Duodenal mucosa (tissue), 2 donors: Measurements from ENCODE around the gene ATP11A.

Experiments
- H3K27ac ChIP-seq: one replicate; pipeline ENCODE4 v1.7.0; 2013; ENCODE audit warnings: low read depth, low read length
- H3K27me3 ChIP-seq, 2 donors: one replicate each; pipeline ENCODE4 v1.7.0; 2013; ENCODE audit warnings: low read length in 2 of 2, control low read depth in 1 of 2; ENCODE audit not compliant: insufficient read depth in 2 of 2, control insufficient read depth in 1 of 2
- H3K36me3 ChIP-seq, 2 donors: one replicate each; pipeline ENCODE4 v1.7.0; 2013; ENCODE audit warnings: low read length in 2 of 2, control low read depth in 1 of 2; ENCODE audit not compliant: insufficient read depth in 2 of 2, control insufficient read depth in 1 of 2
- H3K4me1 ChIP-seq, 2 donors: one replicate each; pipeline ENCODE4 v1.7.0; 2013; ENCODE audit warnings: low read length in 2 of 2, control low read depth in 1 of 2; ENCODE audit not compliant: insufficient read depth in 2 of 2, control insufficient read depth in 1 of 2
- H3K4me3 ChIP-seq, 2 donors: one replicate each; pipeline ENCODE4 v1.7.0; 2013; ENCODE audit warnings: low read length in 2 of 2, low read depth in 1 of 2
- H3K9ac ChIP-seq, 2 donors: one replicate each; pipeline ENCODE4 v1.7.0; 2013; ENCODE audit warnings: low read length in 2 of 2, low read depth in 1 of 2
- H3K9me3 ChIP-seq, 2 donors: one replicate each; pipeline ENCODE4 v1.7.0; 2013; ENCODE audit warnings: low read length in 2 of 2, control low read depth in 1 of 2; ENCODE audit not compliant: control insufficient read depth in 1 of 2

The ATP11A gene

DNA sequence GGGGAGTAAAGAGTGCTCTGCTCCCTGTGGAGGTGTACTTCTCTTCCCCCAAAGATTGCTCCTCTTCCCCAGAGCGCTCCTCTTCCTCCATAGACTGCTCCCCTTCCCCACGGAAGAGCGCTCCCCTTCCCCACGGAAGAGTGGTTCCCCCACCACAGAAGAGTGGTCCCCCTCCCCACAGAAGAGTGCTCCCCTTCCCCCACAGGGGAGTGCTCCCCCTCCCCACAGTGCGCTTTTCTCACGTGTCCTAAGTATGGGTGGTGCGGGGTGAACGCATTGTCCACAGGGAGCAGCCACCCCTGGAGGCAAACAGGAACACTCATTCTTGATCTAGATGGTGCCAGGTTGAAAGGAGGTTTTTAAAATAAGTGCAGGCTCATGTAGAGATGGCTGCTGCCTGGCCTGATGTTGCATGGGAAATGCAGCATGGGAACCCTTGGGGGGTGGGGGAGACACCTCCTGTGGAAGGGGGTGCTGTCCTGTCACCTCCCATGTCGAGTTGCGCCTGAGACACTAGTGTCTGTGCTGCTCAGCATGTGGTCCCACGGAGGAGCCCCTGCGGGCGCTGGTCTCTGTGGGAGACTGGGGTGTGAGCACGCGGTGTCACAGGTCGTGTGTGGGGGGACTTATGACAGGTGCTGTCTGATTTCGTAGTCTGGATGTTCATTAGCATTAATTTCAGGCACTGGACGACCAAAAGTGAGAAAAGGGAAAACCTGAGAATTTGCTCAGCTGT, 52.2 kb downstream of the ATP11A start:
- peak overlapping the region; percentile 77 for H3K27ac ChIP-seq
- H3K27me3 ChIP-seq, result no peaks in the 10 kb centered on the region
- H3K9ac ChIP-seq, result no peak overlapping the region
- H3K4me1 ChIP-seq, result peaks cover 0 to 6% of the 10 kb centered on the region in 2 donors
- H3K9me3 ChIP-seq, result no peaks in the 10 kb centered on the region
- no peak overlapping the region for H3K4me3 ChIP-seq
- H3K36me3 ChIP-seq, result peaks cover 0 to 2% of the 10 kb centered on the region in 2 donors

GRCh38 chr13:112742583-112742982, 52.7 kb downstream of the ATP11A start:
- no peak overlapping the region for H3K27ac ChIP-seq
- H3K4me3 ChIP-seq, result no peak overlapping the region
- peaks cover 0 to under 1% of the 10 kb centered on the region in 2 donors for H3K36me3 ChIP-seq
- H3K4me1 ChIP-seq, result peaks cover 0 to 6% of the 10 kb centered on the region in 2 donors
- no peak overlapping the region for H3K9ac ChIP-seq
- H3K27me3 ChIP-seq, result no peaks in the 10 kb centered on the region
- no peaks in the 10 kb centered on the region for H3K9me3 ChIP-seq

- Histone ChIP-seq H3K4me3 (no peak overlapping the region), H3K27ac (no peak overlapping the region), H3K9ac (no peak overlapping the region), H3K27me3 (no peaks in the 10 kb centered on the region), H3K9me3 (no peaks in the 10 kb centered on the region), H3K36me3 (no peaks in the 10 kb centered on the region), H3K4me1 (peaks cover 0 to 6% of the 10 kb centered on the region in 2 donors)
These were observed 53.8 kb downstream of the ATP11A start for GRCh38 chr13:112743451-112744167.

DNA sequence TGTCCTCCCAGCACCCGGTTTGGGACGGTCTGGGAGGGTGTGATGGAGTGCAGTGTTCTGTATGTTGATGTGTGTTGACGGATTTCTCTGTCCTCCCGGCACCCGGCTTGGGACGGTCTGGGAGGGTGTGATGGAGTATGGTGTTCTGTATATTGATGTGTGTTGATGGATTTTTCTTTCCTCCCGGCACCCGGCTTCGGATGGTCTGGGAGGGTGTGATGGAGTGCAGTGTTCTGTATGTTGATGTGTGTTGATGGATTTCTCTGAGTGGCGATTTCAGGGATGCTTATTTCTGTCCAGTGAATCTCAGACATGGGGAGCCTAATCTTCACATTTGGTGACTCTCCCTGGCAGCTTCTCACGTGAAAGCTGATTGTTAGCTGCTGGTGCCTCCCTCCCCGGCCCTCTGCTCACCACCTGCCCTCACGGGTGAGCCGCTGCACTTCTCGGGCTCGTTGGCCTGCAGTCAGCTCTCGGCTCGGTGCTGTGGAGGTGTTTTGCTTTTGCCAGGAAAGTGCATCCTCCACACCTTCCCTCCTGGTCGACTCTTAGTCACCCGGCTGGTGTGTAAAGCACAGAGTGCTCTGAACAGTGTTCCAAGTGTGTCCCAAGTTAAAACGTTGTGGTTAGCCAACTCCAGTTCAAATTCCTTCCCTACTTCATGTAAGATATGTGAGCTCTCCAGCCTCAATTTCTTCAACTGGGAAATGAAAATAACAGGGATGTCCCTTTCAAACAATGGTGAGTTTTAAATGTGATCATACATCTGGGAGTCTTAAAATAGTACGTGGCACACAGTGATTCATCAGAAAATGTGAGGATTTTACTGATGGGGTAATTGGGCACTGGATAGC, 54.6 kb downstream of the ATP11A start:
- Histone ChIP-seq H3K9me3 (no peaks in the 10 kb centered on the region), H3K4me1 (peaks cover 0 to 6% of the 10 kb centered on the region in 2 donors), H3K9ac (no peak overlapping the region), H3K4me3 (no peak overlapping the region), H3K27me3 (no peaks in the 10 kb centered on the region), H3K36me3 (no peaks in the 10 kb centered on the region), H3K27ac (no peak overlapping the region)

DNA sequence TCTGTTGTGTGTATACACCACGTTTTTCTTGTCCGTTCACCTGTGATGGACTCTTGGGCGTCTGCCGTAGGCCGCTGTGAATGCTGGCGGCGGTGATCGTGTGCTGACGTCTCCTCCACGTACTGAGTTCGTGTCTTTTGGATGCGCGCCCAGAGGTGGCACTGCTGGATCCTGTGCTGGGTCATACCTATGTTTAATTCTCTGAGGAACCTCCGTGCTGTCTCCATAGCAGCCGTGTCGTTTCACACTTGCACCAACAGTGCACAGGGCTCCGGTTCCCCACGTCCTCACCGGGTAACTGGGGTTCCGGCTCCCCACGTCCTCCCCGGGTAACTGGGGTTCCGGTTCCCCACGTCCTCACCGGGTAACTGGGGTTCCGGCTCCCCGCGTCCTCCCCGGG, 56.2 kb downstream of the ATP11A start:
- Histone ChIP-seq H3K4me3 (no peak overlapping the region), H3K27me3 (no peaks in the 10 kb centered on the region), H3K27ac (no peak overlapping the region), H3K9me3 (no peaks in the 10 kb centered on the region), H3K4me1 (peaks cover 0 to 5% of the 10 kb centered on the region in 2 donors), H3K36me3 (no peaks in the 10 kb centered on the region), H3K9ac (no peak overlapping the region)

GRCh38 chr13:112747256-112747655, 57.4 kb downstream of the ATP11A start:
- H3K36me3 ChIP-seq, result no peaks in the 10 kb centered on the region
- no peak overlapping the region for H3K4me3 ChIP-seq
- H3K27ac ChIP-seq, result no peak overlapping the region
- H3K4me1 ChIP-seq, result no peaks in the 10 kb centered on the region
- no peak overlapping the region for H3K9ac ChIP-seq
- no peaks in the 10 kb centered on the region for H3K27me3 ChIP-seq
- H3K9me3 ChIP-seq, result no peaks in the 10 kb centered on the region

DNA sequence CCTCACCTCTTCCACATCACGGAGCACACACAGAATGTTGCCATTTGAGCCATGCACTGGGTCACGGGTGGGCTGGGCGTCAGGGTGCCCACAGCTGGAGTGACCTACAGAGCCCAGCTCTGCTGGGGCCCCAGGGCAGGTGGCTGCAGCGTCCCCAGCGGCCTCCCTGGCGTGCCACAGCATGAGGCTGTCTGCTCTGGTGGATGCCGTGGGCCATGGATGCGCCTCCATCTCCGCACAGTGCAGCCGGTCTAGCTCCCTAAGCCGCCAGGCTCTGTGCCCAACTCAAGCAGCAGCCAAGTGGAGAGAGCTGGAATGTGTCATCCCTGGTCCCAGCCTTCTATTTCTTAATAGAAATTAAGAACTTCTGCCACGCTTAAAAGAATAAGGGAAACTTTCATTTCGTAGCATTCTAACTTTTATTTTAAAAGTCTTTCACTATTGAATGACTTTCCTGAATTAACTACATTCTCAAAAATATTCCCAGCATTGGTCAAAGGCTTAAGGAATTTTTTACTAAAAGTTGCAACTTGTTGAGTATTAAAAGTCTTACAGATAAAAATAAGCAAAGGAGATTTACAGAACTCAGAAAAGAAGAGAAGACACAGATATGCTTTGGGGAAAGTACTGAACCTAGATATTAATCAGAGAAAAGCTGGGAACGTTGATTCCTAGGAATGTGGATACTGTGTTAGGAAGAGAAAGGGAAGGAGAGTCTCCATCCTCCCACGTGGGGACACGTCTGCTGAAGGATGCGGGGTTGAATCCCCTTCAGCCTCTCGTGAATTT, 59.3 kb downstream of the ATP11A start:
- Histone ChIP-seq H3K9me3 (no peaks in the 10 kb centered on the region), H3K36me3 (no peaks in the 10 kb centered on the region), H3K27ac (no peak overlapping the region), H3K4me3 (no peak overlapping the region), H3K4me1 (no peaks in the 10 kb centered on the region), H3K27me3 (no peaks in the 10 kb centered on the region), H3K9ac (no peak overlapping the region)

DNA sequence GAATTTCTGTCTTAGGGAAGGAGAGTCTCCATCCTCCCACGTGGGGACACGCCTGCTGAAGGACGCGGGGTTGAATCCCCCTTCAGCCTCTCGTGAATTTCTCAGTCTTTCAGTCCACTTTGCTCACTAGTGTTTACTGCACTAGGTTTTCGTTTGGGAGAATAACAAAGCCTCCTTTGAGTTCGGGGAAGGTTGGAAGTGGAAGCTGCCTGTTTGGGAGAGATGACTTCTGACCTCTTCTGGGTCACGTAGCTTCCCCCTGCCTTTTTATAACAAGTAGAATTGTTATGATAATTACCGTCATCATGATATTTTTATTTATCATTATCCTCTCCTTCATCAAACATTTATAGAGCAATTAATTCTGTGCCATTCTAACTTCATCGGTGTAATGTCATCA, 60.7 kb downstream of the ATP11A start:
- Histone ChIP-seq H3K36me3 (no peaks in the 10 kb centered on the region), H3K4me1 (no peaks in the 10 kb centered on the region), H3K9me3 (no peaks in the 10 kb centered on the region), H3K27me3 (no peaks in the 10 kb centered on the region), H3K27ac (no peak overlapping the region), H3K4me3 (no peak overlapping the region), H3K9ac (no peak overlapping the region)

DNA sequence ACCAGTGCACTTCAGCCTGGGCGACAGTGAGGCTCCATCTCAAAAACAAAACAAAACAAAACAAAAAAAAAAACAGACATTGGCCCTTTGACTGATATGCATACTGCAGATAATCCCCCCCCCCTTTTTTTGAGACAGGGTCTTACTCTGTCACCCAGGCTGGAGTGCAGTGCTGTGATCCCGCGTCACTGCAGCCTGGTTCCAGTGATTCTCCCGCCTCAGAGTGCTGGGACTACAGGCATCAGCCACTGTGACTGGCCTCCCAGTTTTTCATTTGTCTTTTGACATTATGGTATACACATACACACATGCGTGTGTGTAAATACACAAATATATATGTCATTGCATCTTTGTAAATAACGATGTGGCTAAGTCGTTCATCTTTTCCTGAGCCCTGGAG, 61.8 kb downstream of the ATP11A start:
- no peak overlapping the region for H3K27ac ChIP-seq
- H3K9ac ChIP-seq, result no peak overlapping the region
- no peak overlapping the region for H3K4me3 ChIP-seq
- no peaks in the 10 kb centered on the region for H3K36me3 ChIP-seq
- no peaks in the 10 kb centered on the region for H3K9me3 ChIP-seq
- no peaks in the 10 kb centered on the region for H3K4me1 ChIP-seq
- no peaks in the 10 kb centered on the region for H3K27me3 ChIP-seq
